ENCODE results near the gene AADACL4.

DNA sequence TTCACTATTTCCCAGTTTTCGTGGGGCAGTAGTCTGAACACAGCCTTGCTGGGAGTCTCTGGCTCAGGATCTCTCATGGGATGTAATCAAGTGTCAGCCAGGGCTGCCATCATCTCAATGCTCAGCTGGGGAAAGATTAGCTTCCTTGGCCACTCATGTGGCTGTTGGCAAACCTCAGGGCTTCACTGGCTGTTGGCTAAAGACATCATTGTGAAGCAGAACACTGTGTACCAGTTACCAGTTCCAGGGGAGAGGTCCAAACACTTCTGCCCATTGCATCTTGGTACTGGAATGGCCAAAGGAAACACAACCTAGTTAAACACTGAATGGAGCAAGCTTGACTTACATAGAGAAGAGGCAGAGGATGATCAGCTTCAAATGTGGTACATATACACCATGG is 33.7 kb downstream of the AADACL4 start:
- TF ChIP-seq ZNF184 (CRISPR knock-in tag; IDR thresholded peaks at IDR 0.05) (no peak), ZNF347 (CRISPR knock-in tag; IDR thresholded peaks at IDR 0.05; ENCODE audit: low read depth) (no peak), NR2C1 (IDR thresholded peaks at IDR 0.05) (no peak), NR2C1 (tag; IDR thresholded peaks at IDR 0.05) (no peak), ARID2 (IDR thresholded peaks at IDR 0.05) (no peak), SREBF2 (CRISPR knock-in tag; IDR thresholded peaks at IDR 0.05) (no peak)

Measured in K562 (cell line).